ENCODE data around the gene B3GNT5. TPM values are rescaled to one million over a fixed set of nuclear protein-coding genes. Genes with fewer than 3 reads are reported as not detected.

Gene B3GNT5
- total and polyA plus RNA-seq, 2 of the 8 experiments (the other 6 are each of a cell fraction or from before 2014, with no cell fraction given), result 2.4 to 9.7 TPM

GRCh38 chr3:183227586-183227985 is 25.5 kb upstream of the B3GNT5 start:
- Histone ChIP-seq H3K79me1 (ENCODE audit: low read depth, low read length) (no peaks in the 10 kb centered on the region), H3K27me3 (replicated peaks in 1 of 4; ENCODE audit: control insufficient read depth in 3 of 4, extremely low read depth in 1 of 4, insufficient read depth in 3 of 4, low read length in 3 of 4) (no peaks in the 10 kb centered on the region), H3K27ac (ENCODE audit: low read depth, low read length) (no peak overlapping the region), H3K56ac (replicated peaks; ENCODE audit: insufficient read length, low read depth, low read length) (no peak overlapping the region), H4K5ac (ENCODE audit: insufficient read length, low read depth, low read length) (no peak overlapping the region), H3K23me2 (ENCODE audit: low read depth, low read length) (no peaks in the 10 kb centered on the region), H2BK20ac (ENCODE audit: low read length) (no peak overlapping the region), H2BK120ac (replicated peaks; ENCODE audit: low read depth, low read length) (no peak overlapping the region), H2AK5ac (ENCODE audit: low read depth, low read length) (no peak overlapping the region), H3K4me1 (replicated peaks in 1 of 4; ENCODE audit: control insufficient read depth in 3 of 4, insufficient read depth in 4 of 4, low read length in 3 of 4) (no peaks in the 10 kb centered on the region), H3K18ac (ENCODE audit: extremely low read depth, low read length) (no peak overlapping the region), H3K36me3 (ENCODE audit: control insufficient read depth in 2 of 4, insufficient read depth in 4 of 4, low read length in 3 of 4) (no peaks in the 10 kb centered on the region), H3K9me3 (ENCODE audit: insufficient read depth in 2 of 2, low read depth in 1 of 2, low read length in 1 of 2) (no peaks in the 10 kb centered on the region), H2BK5ac (ENCODE audit: low read depth, low read length) (no peak overlapping the region), H4K8ac (ENCODE audit: extremely low read depth, insufficient read depth, low read length) (no peak overlapping the region), H3K79me2 (ENCODE audit: control insufficient read depth in 1 of 2, insufficient read depth in 2 of 2, low read length in 2 of 2) (no peaks in the 10 kb centered on the region), H3K4me3 (ENCODE audit: extremely low read depth in 1 of 4, insufficient read depth in 2 of 4, low read depth in 3 of 4, low read length in 4 of 4) (no peak overlapping the region), H3K9ac (replicated peaks in 1 of 4; ENCODE audit: extremely low read depth in 1 of 4, low read depth in 3 of 4, low read length in 3 of 4) (no peak overlapping the region), H3K4me2 (ENCODE audit: insufficient read depth in 1 of 2, low read depth in 2 of 2, low read length in 2 of 2) (no peak overlapping the region), H2BK12ac (ENCODE audit: low read depth, low read length) (no peak overlapping the region), H4K91ac (replicated peaks; ENCODE audit: insufficient read length, low read length) (no peak overlapping the region), H3K23ac (ENCODE audit: insufficient read length) (no peak overlapping the region), H4K20me1 (replicated peaks in 1 of 2; ENCODE audit: control insufficient read depth in 1 of 2, insufficient read depth in 2 of 2, low read length in 2 of 2) (no peaks in the 10 kb centered on the region), H3K14ac (ENCODE audit: insufficient read length) (no peak overlapping the region), H2BK15ac (ENCODE audit: low read length) (no peak overlapping the region), H2AFZ (ENCODE audit: low read length) (no peak overlapping the region), H3K4ac (replicated peaks; ENCODE audit: insufficient read length, low read depth, low read length) (no peak overlapping the region)
- FAIRE-seq, result no peak
- ChIA-PET POLR2A (ENCODE audit: partially characterized antibody) (interaction anchor here (1.1 kb wide), 1 partner anchor 26 kb away, joined by 3 read pairs; the partner anchor contains the start of gene B3GNT5), CTCF (ENCODE audit: partially characterized antibody) (interaction anchor here (1.7 kb wide), 1 partner anchor 155 kb away, joined by 6 read pairs; no protein-coding TSS in a partner anchor)
- DNase-seq (ENCODE audit: low read depth in 1 of 2, low spot score in 2 of 2), result no peak
- WGBS, 2 experiments (ENCODE audit: extremely low coverage in 1 of 2, insufficient coverage in 1 of 2, insufficient read length in 1 of 2, insufficient replicate concordance in 2 of 2, low coverage in 1 of 2, low lambda C conversion rate in 2 of 2, missing lambda C conversion rate in 1 of 2), result 94% methylated on average over 4 of the region's 4 CpGs; no CpG with 5 or more reads in 1 of the 2 experiments
- TF ChIP-seq HDAC2 (IDR thresholded peaks at IDR 0.05; ENCODE audit: borderline replicate concordance in 1 of 2, low read depth in 2 of 2, low read length in 2 of 2) (no peak), BACH1 (IDR thresholded peaks at IDR 0.05; ENCODE audit: low read length) (no peak), CTBP2 (IDR thresholded peaks at IDR 0.05; ENCODE audit: borderline replicate concordance, insufficient read depth, insufficient read length, low read length) (no peak), RNF2 (IDR thresholded peaks at IDR 0.05; ENCODE audit: borderline replicate concordance, low read depth, low read length, missing control alignments, poor library complexity, severe bottlenecking) (no peak), POLR2AphosphoS5 (IDR thresholded peaks at IDR 0.05; ENCODE audit: low read depth, low read length) (no peak), SAP30 (IDR thresholded peaks at IDR 0.05; ENCODE audit: insufficient read depth, insufficient replicate concordance, low read length) (no peak), EZH2 (IDR thresholded peaks at IDR 0.05; ENCODE audit: low read depth, low read length, severe bottlenecking) (no peak), USF2 (IDR thresholded peaks at IDR 0.05; ENCODE audit: low read length) (no peak), ASH2L (IDR thresholded peaks at IDR 0.05; ENCODE audit: low read length) (no peak), CEBPB (IDR thresholded peaks at IDR 0.05; ENCODE audit: low read depth, low read length) (no peak), FOSL1 (IDR thresholded peaks at IDR 0.05; ENCODE audit: insufficient read depth, low read depth, low read length) (no peak), TEAD4 (IDR thresholded peaks at IDR 0.05; ENCODE audit: low read depth, low read length) (no peak)

Data from H1 (cell line).